ENCODE measurements around the gene PSMA4.
"Not testable (repeated sequence)": the region's sequence is repeated elsewhere in the genome, so short reads cannot be mapped to it uniquely, and the experiment has no call there.

The PSMA4 gene

GRCh38 chr15:78540141-78540870 is at the start of gene PSMA4:
Gene PSMA4 (plus strand): TSS chr15:78540444. CDS start chr15:78541928, 1,484 bp downstream.
- DNase-seq (ENCODE audit: low spot score) = peak; percentile 91

GRCh38 chr15:78492872-78493271 is 47.4 kb upstream of the PSMA4 start:
- no peak for DNase-seq (ENCODE audit: low spot score)

DNA sequence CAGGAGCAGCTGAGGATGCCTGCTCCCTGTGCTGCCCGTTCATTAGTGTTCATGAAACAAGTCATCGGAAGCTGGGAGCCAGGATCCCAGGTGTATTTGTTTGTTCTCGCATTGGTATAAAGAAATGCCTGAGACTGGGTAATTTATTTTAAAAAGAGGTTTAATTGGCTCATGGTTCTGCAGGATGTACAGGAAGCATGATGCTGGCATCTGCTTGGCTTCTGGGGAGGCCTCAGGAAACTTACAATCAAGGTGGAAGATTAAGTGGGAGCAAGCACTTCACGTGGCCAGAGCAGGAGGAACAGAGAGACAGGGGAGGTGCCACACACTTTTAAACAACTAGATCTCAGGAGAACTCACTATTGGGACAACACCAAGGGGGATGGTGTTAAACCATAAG is 38.4 kb upstream of the PSMA4 start:
- no peak for DNase-seq (ENCODE audit: low spot score)

- no peak for DNase-seq (ENCODE audit: low spot score)
Measured at GRCh38 chr15:78502641-78503040, 37.6 kb upstream of the PSMA4 start.

GRCh38 chr15:78506971-78507830 is 33.0 kb upstream of the PSMA4 start, which contains the start of gene HYKK:
Gene HYKK (plus strand): TSS chr15:78507577. CDS start chr15:78513089, 5,512 bp downstream.
- peak; percentile 47 for DNase-seq (ENCODE audit: low spot score)

- DNase-seq (ENCODE audit: low spot score) = no peak
Measured at GRCh38 chr15:78507831-78508160, 32.4 kb upstream of the PSMA4 start.

- DNase-seq (ENCODE audit: low spot score) = no peak
Measured at GRCh38 chr15:78508272-78508671, 32.0 kb upstream of the PSMA4 start.

- no peak for DNase-seq (ENCODE audit: low spot score)
Measured at GRCh38 chr15:78509726-78510312, 30.4 kb upstream of the PSMA4 start.

GRCh38 chr15:78520035-78520434 is 20.2 kb upstream of the PSMA4 start:
- DNase-seq (ENCODE audit: low spot score) = not testable (repeated sequence)

DNA sequence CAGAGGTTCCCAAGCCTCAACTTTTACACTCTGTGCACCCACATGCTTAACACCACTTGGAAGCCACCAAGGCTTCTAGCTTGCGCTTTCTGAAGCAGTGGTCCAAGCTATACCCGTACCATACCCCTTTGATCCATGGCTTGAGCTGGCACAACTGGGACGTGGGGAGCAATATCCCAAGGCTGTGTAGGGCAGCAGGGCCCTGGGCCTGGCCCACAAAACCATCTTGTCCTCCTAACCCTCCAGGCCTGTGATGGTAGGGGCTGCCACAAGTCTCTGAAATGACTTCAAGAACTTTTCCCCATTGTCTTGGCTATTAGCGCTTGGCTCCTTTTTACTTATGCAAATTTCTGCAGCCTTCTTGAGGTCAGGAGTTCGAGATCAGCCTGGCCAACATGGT is 16.0 kb upstream of the PSMA4 start:
- no peak for DNase-seq (ENCODE audit: low spot score)

GRCh38 chr15:78527325-78527724 is 12.9 kb upstream of the PSMA4 start:
- DNase-seq (ENCODE audit: low spot score) = no peak

DNA sequence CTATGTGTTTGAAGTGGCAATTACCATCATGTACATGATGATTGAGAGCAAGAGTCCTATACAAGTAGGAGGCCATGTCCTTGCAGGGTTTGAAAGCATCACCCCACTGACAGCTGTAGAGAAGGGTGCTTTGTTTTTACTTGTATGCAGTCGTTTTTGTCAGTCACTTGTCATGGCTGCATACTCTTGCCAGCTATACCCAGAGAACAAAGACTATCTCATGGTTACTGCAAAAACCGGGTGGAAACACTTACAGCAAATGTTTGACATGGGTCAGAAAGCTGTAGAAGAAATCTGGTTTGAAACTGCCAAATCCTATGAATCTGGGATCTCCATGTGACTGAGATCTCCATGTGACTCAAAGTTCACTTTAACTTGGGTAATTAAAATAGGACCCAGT is 6.9 kb upstream of the PSMA4 start:
- DNase-seq (ENCODE audit: low spot score) = no peak

- no peak for DNase-seq (ENCODE audit: low spot score)
Measured at GRCh38 chr15:78536134-78536533, 4.1 kb upstream of the PSMA4 start.

DNA sequence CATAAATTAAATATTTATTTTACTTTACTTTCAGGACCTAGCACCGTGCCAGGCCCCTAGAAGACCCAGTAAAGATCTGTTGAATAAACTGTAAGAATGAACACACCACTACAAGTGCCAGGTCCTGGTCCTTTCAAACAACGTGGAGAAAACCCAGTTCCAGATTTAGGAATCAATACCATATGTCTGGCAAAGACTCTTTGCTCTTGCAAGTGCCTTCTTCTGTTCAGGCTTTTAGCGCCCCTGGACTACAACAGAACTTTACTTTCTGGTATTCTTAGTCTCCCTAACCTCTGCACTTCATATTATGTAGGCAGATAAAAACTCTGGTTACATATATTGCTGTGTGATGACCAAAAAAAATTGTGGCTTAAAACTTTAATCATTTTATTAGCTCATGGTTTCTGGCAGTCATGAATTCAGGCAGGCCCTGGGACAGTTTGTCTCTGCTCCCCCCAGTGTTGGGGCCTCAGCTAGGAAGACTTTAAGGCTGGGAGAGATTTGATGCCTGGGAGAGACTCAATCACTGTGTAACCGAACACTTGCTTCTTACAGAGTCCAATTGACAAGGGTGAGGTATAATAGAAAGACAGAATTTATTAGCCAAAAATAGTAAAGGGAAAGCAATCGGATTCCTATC is 2.9 kb upstream of the PSMA4 start:
- DNase-seq (ENCODE audit: low spot score) = no peak

- DNase-seq (ENCODE audit: low spot score) = no peak
Measured at GRCh38 chr15:78538358-78538757, 1.9 kb upstream of the PSMA4 start.

- not testable (repeated sequence) for DNase-seq (ENCODE audit: low spot score)
Measured at GRCh38 chr15:78539464-78540140, 642 bp upstream of the PSMA4 start.

DNA sequence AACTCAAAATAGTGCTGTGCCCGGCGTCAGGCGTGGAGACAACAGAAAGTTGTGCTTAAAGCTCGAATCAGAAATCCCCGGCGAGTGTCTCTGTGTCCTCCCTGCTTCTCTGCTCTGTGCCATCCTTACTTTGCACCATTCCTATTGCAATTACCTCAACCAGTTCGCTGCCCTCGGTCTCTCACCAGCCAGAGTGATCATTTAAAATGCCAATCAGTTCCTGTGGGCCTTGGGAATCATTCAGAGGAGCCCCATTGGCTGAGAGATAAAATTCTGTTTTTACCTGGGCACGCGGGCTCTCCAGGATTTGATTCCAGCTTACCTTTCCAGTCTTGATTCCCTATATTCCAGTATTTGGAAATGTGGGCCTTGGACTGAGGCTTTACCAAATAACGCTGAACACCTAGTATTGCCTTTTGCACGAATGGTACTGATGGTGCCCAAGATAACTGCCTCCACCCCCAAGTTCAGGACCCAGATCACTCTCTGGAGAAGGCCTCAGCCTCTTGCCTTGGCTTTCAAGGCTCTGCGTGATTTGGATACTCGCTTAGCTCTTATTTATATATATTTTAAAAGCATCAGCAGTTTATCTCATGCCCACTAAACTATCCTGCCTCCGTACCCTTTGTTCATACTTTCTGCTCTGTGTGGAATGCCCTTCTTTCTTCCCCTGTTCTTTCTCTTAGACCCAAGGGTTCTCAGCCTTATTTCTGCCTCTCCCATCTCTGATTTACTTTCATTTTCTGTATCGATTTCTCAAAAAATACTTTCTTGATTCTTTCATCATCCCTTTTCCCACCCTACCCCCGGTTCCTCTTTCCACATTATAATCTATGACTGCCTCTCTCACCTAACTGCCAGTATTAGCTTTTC is 863 bp downstream of the PSMA4 start:
- peak; percentile 37 for DNase-seq (ENCODE audit: low spot score)

GRCh38 chr15:78541744-78542034 is 1.4 kb downstream of the PSMA4 start:
- DNase-seq (ENCODE audit: low spot score) = no peak

DNA sequence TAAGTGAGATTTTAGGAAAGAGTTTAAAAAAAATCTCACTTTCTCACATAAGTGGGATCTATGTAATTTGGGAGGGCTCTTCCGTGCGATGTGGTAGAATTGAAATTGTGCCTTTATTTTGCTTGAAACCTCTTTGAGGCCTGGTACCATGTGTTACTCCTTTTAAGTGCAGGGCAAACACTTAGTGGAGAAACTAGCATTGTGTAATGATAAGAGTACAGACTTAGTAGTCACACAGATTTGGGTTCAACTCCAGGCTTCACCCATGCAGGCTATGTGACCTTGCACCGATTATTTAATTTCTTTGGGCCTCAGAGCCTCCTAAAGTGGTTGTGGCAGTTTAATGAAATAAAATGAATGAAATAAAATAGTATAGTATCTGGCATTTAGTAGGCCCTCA is 2.4 kb downstream of the PSMA4 start:
- no peak for DNase-seq (ENCODE audit: low spot score)

DNA sequence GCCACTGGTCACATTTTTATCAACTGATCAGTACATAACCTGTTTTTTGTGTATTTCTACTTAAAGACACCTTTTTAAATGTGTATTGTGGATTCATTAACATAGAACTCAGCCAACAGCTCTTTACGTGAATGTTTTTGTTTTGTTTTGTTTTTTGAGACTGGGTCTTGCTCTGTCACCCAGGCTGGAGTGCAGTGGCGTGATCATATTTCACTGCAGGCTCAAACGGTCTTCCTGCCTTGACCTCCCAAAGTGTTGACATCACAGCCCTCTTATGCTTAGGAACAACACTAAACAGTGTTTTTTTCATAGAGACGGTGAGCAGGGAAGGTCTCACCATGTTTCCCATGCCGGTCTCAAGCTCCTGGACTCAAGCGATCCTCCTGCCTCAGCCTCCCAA is 9.9 kb downstream of the PSMA4 start:
- DNase-seq (ENCODE audit: low spot score) = no peak

DNA sequence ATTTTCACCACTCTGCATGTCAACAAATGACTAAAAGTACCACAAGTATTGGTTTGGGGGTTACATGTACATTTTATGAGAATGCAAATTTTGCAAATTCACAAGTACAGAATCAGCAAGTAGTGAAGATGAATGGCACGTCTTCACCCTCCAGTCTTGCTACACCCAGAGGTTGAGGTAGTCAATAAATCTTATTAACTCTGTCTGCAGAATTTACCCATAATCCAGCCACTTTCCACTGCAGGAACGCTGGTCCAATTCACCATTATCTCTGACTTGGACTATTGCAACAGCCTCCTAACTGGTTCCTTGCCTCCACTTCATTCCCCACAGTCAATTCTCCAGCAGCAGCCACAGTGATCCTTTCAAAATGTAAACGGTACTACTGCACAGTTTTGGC is 10.6 kb downstream of the PSMA4 start:
- DNase-seq (ENCODE audit: low spot score) = no peak

Measured in hematopoietic multipotent progenitor cell treated with erythropoietin and hydrocortisone succinate and interleukin-3 and kit ligand, for 15 days (in vitro differentiated cells).